Activated CD8-positive, alpha-beta T cell treated with anti-CD3 and anti-CD28 coated beads, Interleukin-2, amount 10 ng/mL, durations not matched to agents 7 days and 5 days (primary cell): Measurements from ENCODE around the gene CCDC9B. TPM values are rescaled to one million over a fixed set of nuclear protein-coding genes. Genes with fewer than 3 reads are reported as not detected.

Experiments
- ATAC-seq: fragments of 150-1000 bp; cut with Tn5 transposase; one replicate; pipeline ENCODE4 v1.10.0; 2021; ENCODE audit warnings: moderate library complexity
- CTCF ChIA-PET: fragments of 350-600 bp; sonication (Branson Sonifier 250); formaldehyde crosslinking; loops from one replicate; lab custom pipeline; 2021; ENCODE audit warnings: antibody characterized with exemption; lab: Charles Lee
- POLR2A ChIA-PET: fragments of 350-600 bp; sonication (Branson Sonifier 250); formaldehyde crosslinking; loops from one replicate; lab custom pipeline; 2021; ENCODE audit warnings: antibody characterized with exemption; lab: Charles Lee
- DNase-seq: peaks from one replicate; pipeline ENCODE4 v3.0.0-alpha.2; 2020
- H3K27ac Mint-ChIP-seq: one replicate; pipeline ENCODE4 v1.8.0; 2021; ENCODE audit warnings: mild to moderate bottlenecking, mixed read lengths
- H3K27me3 Mint-ChIP-seq: one replicate; pipeline ENCODE4 v1.8.0; 2021; ENCODE audit warnings: low read depth, mixed read lengths
- H3K36me3 Mint-ChIP-seq: one replicate; pipeline ENCODE4 v1.8.0; 2021; ENCODE audit warnings: low read depth, mixed read lengths
- H3K4me1 Mint-ChIP-seq: one replicate; pipeline ENCODE4 v1.8.0; 2021; ENCODE audit warnings: low read depth, mixed read lengths
- H3K4me3 Mint-ChIP-seq: one replicate; pipeline ENCODE4 v1.8.0; 2021; ENCODE audit warnings: mild to moderate bottlenecking, mixed read lengths
- H3K9me3 Mint-ChIP-seq: one replicate; pipeline ENCODE4 v1.8.0; 2022; ENCODE audit warnings: mixed read lengths; ENCODE audit not compliant: insufficient read depth
- total RNA-seq, 2 experiments: library from RNA; stranded (reverse); gene quantifications; one replicate each; pipeline ENCODE4 v1.2.3, GENCODE V29; 2021

CCDC9B gene
- total RNA-seq, 2 experiments from 2014 or later = 0.76 to 0.84 TPM

DNA sequence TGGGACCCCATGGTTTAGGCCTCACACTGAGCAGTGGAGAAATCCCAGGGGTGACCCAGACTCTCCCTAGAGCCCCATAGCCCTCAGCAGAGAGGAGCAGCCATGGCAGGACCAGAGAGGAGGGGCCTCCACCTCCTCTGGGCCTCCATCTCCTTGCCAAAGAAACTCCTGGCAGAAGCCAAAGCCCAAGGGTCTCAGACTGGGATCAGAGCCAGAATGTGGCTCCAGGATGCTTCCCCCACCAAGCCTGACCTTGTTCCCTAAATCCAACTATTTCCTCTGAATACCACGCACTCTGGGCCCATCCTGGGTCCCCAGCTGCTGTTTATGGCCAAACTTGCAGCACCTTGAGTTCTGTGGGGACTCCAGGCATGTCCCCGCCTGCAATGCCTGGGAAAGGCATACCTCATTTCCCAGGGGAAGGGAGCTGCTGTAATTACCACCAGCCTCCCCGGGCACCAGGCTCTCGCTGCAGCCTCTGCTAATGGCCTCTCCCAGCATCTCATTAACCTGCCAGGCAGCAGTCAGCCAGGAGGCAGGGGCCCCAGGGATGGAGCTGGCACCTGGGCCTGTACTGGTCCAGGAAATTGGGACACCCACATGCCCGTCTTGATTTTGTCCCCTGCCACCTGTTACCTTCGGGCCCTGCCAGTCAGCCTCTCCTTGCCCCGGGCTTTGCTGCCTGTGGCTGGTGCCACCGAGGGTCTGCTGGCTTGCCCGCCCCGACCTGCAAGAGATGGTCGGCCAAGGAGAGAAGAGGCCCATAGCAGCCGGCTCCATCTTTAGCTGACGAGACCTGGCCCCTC is 4.6 kb downstream of the CCDC9B start:
- POLR2A ChIA-PET = interaction anchor here (1.1 to 3.8 kb wide), 3 partner anchors 10 to 53 kb away, joined by 4 to 13 read pairs (median 5); partner anchors contain the start of genes ANKRD63 and PLCB2
- Mint-ChIP-seq H3K4me3 (no peak overlapping the region), H3K4me1 (peaks cover 33% of the 10 kb centered on the region), H3K27ac (no peak overlapping the region), H3K36me3 (no peaks in the 10 kb centered on the region), H3K9me3 (no peaks in the 10 kb centered on the region), H3K27me3 (no peaks in the 10 kb centered on the region)
- DNase-seq (no peak), ATAC-seq (no peak)
- CTCF ChIA-PET = interaction anchor here (1.0 to 9.3 kb wide), 11 partner anchors 7 to 97 kb away, joined by 3 to 326 read pairs (median 20); partner anchors contain the start of genes ANKRD63, INAFM2, PAK6 and PLCB2

DNA sequence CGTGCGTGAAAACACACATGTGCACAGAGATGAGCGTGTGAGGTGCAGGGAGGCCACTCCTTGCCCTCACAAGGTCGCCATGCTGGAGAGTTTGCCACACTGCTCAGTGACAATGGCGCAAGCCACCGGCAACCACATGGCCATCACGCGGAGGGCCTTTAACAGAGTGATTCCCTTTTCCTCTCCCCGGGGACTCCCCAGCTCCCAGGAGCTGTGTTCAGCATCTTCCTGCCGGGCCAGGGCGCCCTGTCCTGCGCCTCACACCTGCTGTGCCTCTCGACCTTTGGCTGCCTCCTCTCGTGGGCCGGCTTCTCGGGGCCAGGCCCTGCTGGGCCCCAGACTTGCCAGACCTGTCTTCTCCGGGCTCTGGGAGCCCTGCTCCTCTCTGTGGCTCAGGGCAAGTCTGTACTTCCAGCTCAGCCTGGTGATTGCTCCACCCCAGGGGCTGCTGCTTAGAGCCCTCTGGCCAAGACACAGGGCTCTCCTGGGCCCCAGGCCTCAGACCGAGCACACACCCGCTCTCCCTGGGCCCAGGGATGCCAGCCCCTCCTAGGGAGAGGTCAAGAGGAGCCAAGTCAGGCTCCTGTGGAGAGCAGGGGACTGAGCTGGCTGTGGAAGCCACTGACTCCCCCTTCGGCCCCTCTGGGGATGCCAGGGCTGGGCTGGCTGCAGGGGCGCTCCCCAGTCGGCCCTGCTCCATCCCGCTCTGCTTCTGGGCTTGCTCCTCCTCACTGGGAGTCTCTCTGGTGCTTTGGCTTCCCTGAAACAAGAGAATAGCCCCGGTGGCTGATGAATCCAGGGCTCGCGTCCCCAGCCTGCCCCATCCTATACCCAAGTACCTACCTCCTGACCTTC is 5.6 kb downstream of the CCDC9B start:
- CTCF ChIA-PET = interaction anchor here (1.0 to 9.3 kb wide), 8 partner anchors 8 to 61 kb away, joined by 3 to 326 read pairs (median 4); partner anchors contain the start of genes DISP2, INAFM2 and PLCB2
- H3K9me3 Mint-ChIP-seq = no peaks in the 10 kb centered on the region
- POLR2A ChIA-PET = interaction anchor here (0.6 to 3.8 kb wide), 2 partner anchors 28 to 716 kb away, joined by 4 to 13 read pairs; partner anchors contain the start of gene PLCB2
- no peaks in the 10 kb centered on the region for H3K36me3 Mint-ChIP-seq
- H3K27ac Mint-ChIP-seq = no peak overlapping the region
- no peak for ATAC-seq
- no peaks in the 10 kb centered on the region for H3K27me3 Mint-ChIP-seq
- H3K4me1 Mint-ChIP-seq = peaks cover 33% of the 10 kb centered on the region
- DNase-seq = no peak
- no peak overlapping the region for H3K4me3 Mint-ChIP-seq

DNA sequence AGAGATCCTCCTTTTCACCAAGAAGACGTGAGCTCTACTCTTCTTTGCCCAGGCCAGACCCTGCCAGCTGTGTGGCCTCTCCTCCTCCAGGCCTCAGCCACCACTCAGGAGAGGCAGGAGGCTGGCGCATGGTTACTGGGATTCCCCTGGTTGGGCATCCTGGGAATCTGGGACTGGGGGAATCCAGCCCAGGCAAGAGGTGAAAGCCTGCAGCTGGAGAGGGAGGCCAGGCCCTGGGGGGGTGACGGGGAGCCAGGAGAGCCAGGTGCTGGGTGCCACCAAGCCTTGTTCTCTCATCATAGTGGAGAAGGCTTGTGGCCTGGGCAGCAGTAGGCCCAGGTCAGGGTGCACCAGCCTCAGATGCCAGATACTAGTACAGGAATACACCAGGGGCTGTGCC is 6.2 kb downstream of the CCDC9B start:
- H3K27me3 Mint-ChIP-seq = no peaks in the 10 kb centered on the region
- H3K4me1 Mint-ChIP-seq = peaks cover 33% of the 10 kb centered on the region
- no peak for DNase-seq
- H3K36me3 Mint-ChIP-seq = no peaks in the 10 kb centered on the region
- H3K4me3 Mint-ChIP-seq = no peak overlapping the region
- CTCF ChIA-PET = interaction anchor here (1.0 to 9.3 kb wide), 8 partner anchors 8 to 61 kb away, joined by 3 to 326 read pairs (median 4); partner anchors contain the start of genes DISP2, INAFM2 and PLCB2
- no peak for ATAC-seq
- no peaks in the 10 kb centered on the region for H3K9me3 Mint-ChIP-seq
- peak overlapping the region; percentile 71 for H3K27ac Mint-ChIP-seq
- POLR2A ChIA-PET = interaction anchor here (0.6 to 3.8 kb wide), 2 partner anchors 27 to 717 kb away, joined by 4 to 13 read pairs; partner anchors contain the start of gene PLCB2

DNA sequence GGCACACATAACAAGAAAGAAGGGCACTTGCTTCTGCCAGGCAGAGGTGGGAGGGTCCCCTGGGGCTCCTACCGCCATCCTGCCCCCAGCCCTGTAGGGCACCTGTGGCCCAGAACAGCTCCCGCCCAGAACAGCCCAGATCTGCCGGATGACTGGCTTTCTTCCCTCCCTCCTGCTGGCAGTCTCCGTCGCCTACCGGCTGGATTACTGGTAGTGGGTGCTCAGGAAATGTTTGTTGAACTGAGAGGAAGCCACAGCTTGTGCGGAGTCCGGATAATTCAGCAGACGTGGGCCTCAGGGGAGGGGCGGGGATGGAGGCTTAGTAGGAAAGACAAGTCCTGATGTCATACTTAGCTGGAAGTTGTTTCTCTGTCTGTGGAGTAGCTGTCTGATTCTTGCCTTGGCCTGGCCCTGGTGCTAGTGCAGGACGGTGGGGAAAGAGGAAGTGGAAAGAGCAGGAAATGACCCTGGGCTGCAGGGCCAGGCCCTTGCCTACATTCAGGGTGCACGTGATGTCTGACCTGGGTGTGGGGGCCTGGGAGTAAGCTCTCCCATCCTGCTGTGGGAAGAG is 6.7 kb downstream of the CCDC9B start:
- ChIA-PET CTCF (interaction anchor here (1.0 to 9.3 kb wide), 7 partner anchors 9 to 59 kb away, joined by 3 to 326 read pairs (median 6); partner anchors contain the start of genes DISP2, INAFM2 and PLCB2), POLR2A (interaction anchor here (0.6 to 3.8 kb wide), 2 partner anchors 27 to 717 kb away, joined by 4 to 13 read pairs; partner anchors contain the start of gene PLCB2)
- no peaks in the 10 kb centered on the region for H3K36me3 Mint-ChIP-seq
- H3K4me3 Mint-ChIP-seq = no peak overlapping the region
- ATAC-seq (peak; percentile 32), DNase-seq (peak; percentile 35)
- no peaks in the 10 kb centered on the region for H3K27me3 Mint-ChIP-seq
- peaks cover 33% of the 10 kb centered on the region for H3K4me1 Mint-ChIP-seq
- no peaks in the 10 kb centered on the region for H3K9me3 Mint-ChIP-seq
- H3K27ac Mint-ChIP-seq = peak overlapping the region; percentile 71

DNA sequence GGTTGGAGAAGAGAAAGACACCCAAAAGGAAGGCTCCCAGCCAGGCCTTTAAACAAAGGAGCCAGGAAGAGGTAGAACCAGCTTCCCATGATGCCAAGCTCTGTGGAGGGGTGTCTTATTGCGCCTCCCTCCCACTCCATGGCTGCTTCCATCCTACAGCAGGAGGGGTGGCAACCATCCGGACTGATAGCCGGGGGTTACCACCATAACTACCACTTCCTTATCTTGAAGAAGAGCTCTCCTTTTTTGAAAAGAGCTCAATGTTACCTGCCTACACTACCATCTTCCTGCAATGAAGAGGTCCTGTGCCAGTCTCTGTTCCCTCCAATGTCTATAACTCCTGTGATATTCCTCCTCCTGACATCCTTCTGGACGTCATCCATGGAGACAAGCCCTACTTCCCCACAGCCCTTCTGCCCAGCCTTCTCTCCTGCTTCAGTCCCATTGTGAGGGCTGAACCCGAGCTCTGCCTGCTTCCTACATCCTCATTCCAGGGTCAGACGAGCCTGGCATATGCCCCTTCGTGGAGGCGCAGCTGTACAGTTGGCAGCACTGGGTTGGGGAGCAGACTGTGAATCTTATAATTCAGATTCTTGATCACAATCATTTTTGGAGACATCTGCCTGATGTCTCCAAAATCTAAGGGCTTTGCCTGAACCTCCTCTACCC is 8.5 kb downstream of the CCDC9B start:
- Mint-ChIP-seq H3K4me3 (no peak overlapping the region), H3K27me3 (no peaks in the 10 kb centered on the region), H3K36me3 (no peaks in the 10 kb centered on the region), H3K27ac (no peak overlapping the region), H3K9me3 (no peaks in the 10 kb centered on the region), H3K4me1 (peaks cover 32% of the 10 kb centered on the region)
- no peak for ATAC-seq
- POLR2A ChIA-PET = interaction anchor here (0.5 to 1.0 kb wide), 2 partner anchors 9 to 25 kb away, joined by 3 read pairs; partner anchors contain the start of gene PLCB2
- no peak for DNase-seq
- CTCF ChIA-PET = interaction anchor here (0.6 to 2.9 kb wide), 9 partner anchors 11 to 286 kb away, joined by 3 to 24 read pairs (median 5); partner anchors contain the start of genes INAFM2 and PLCB2

DNA sequence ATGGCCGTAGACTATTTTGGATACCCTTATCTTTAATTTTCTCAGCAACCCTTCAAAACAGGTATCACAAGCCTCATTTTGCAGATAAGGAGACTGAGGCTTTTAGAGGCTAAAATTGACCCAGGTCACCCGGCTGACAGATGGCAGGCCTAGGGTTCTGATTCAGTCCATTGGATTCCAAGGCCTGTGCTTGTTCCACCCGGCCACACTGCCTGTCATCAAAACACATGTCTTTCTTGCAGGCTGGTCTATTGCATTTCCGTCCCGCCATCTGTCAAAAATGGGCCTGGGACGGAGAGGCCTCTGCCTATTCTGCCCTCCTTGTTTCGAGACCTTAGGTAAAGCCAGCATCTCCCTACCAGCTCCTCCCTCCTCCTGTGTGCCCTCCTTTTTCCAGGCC is 9.1 kb downstream of the CCDC9B start:
- ATAC-seq (no peak), DNase-seq (no peak)
- H3K9me3 Mint-ChIP-seq = no peaks in the 10 kb centered on the region
- no peaks in the 10 kb centered on the region for H3K27me3 Mint-ChIP-seq
- H3K27ac Mint-ChIP-seq = no peak overlapping the region
- ChIA-PET POLR2A (interaction anchor here (0.5 to 1.0 kb wide), 2 partner anchors 9 to 24 kb away, joined by 3 read pairs; partner anchors contain the start of gene PLCB2), CTCF (interaction anchor here (1.0 to 2.9 kb wide), 7 partner anchors 10 to 114 kb away, joined by 3 to 24 read pairs (median 8); partner anchors contain the start of genes INAFM2 and PLCB2)
- H3K4me1 Mint-ChIP-seq = peaks cover 32% of the 10 kb centered on the region
- peaks cover under 1% of the 10 kb centered on the region for H3K36me3 Mint-ChIP-seq
- no peak overlapping the region for H3K4me3 Mint-ChIP-seq

DNA sequence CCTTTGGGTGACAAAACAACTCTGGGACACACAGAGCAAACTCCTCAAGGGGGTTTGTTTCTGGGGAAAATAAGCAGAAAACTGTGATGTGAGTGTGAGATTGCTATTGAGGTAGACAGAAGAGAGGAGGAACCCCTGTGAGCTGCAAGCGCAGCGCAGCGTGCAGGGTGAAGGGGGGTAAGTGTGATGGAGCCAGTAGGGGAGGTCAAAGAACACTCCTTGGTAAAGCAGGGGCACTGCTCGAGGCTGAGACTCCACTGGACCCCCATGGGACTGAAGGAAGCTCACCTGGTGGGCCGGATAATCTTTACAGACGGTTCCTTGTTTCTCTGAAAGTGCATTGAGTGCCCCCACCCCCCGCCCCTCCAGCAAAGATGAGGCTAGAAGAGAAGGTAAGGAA is 9.7 kb downstream of the CCDC9B start:
- POLR2A ChIA-PET = no interaction called here
- Mint-ChIP-seq H3K36me3 (peaks cover 2% of the 10 kb centered on the region), H3K27ac (no peak overlapping the region), H3K9me3 (no peaks in the 10 kb centered on the region), H3K27me3 (no peaks in the 10 kb centered on the region), H3K4me3 (no peak overlapping the region), H3K4me1 (peaks cover 32% of the 10 kb centered on the region)
- ATAC-seq = no peak
- DNase-seq = no peak
- CTCF ChIA-PET = interaction anchor here (1.7 to 2.9 kb wide), 4 partner anchors 10 to 52 kb away, joined by 8 to 24 read pairs (median 14); partner anchors contain the start of genes INAFM2 and PLCB2

DNA sequence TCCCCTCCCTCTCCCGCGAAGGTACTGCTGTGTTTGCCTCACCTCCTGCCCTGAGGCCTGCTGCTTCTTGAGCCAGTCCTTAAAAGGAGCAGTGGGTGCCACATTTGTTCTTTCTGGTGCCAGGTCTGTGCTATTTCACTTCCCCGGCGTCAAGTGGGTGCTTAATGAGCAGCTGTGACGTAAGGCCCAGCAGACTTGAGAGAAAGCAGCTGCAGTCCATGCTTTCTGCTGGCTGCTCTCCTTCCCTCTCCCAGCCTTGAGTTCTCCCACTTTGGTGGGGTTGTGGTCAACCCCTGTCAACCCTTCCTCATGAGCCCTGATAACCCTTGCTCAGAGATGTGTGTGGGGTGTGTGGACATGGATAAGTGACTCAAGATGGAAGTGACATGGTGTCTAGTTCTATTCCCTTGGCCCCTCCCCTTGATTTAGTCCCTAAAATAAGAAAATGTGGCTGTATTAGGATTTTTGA is 10.3 kb downstream of the CCDC9B start:
- Mint-ChIP-seq H3K27me3 (no peaks in the 10 kb centered on the region), H3K4me1 (peaks cover 33% of the 10 kb centered on the region), H3K27ac (no peak overlapping the region), H3K36me3 (peaks cover 2% of the 10 kb centered on the region), H3K9me3 (no peaks in the 10 kb centered on the region), H3K4me3 (no peak overlapping the region)
- CTCF ChIA-PET = interaction anchor here (1.1 to 6.5 kb wide), 5 partner anchors 8 to 57 kb away, joined by 3 to 129 read pairs (median 9); partner anchors contain the start of genes CCDC9B and PLCB2
- no peak for ATAC-seq
- no peak for DNase-seq
- POLR2A ChIA-PET = no interaction called here

DNA sequence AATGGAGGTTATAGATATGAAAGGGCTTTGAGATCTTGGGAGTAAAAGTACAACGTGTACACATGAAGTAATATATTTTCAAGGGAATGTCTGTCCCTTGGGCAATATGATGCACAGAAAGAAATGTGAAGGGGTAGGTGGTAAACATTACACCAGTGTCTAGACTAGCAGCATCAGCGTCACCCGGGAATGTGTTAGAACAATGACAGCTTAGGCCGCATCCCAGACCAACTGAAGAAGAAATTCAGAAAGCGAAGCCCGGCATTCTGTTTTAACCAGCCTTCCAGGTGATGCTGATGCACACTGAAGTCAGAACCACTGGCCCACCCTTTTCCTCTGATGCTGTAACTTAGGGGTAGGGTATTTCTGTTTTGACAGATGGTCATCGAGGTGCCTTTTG is 10.9 kb downstream of the CCDC9B start:
- no peak overlapping the region for H3K4me3 Mint-ChIP-seq
- no peaks in the 10 kb centered on the region for H3K9me3 Mint-ChIP-seq
- no peak for DNase-seq
- ATAC-seq = no peak
- peaks cover 7% of the 10 kb centered on the region for H3K36me3 Mint-ChIP-seq
- CTCF ChIA-PET = interaction anchor here (1.1 to 6.5 kb wide), 4 partner anchors 9 to 56 kb away, joined by 3 to 129 read pairs (median 6); partner anchors contain the start of genes CCDC9B and PLCB2
- H3K4me1 Mint-ChIP-seq = peaks cover 37% of the 10 kb centered on the region
- H3K27me3 Mint-ChIP-seq = peaks cover 3% of the 10 kb centered on the region
- H3K27ac Mint-ChIP-seq = no peak overlapping the region
- POLR2A ChIA-PET = no interaction called here

DNA sequence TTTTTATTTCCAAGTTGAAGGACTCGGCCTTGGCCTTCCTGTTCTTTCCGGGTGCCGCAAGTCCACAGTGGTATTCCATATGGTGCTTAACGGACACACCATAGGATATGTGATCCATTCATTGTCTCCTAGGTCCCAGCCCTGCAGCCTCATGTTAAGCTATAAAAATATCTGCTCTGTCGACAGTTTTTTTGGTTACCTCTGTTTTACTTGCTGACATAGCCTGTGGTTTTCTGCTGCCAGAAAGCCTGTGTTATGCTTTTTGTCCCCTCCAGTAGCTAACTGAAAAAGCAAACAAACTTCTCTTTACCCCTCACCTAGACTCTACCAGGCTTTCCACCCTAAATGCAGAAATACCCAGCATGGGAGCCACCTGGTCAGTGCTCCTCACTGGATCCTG is 12.0 kb downstream of the CCDC9B start:
- ATAC-seq = no peak
- no peak for DNase-seq
- ChIA-PET POLR2A (interaction anchor here (0.7 to 1.5 kb wide), 2 partner anchors 21 to 29 kb away, joined by 3 to 5 read pairs; partner anchors contain the start of gene PLCB2), CTCF (interaction anchor here (0.9 to 6.5 kb wide), 9 partner anchors 8 to 94 kb away, joined by 3 to 129 read pairs (median 9); partner anchors contain the start of genes CCDC9B and PLCB2)
- peaks cover 28% of the 10 kb centered on the region for H3K4me1 Mint-ChIP-seq
- no peak overlapping the region for H3K4me3 Mint-ChIP-seq
- peaks cover 3% of the 10 kb centered on the region for H3K27me3 Mint-ChIP-seq
- no peak overlapping the region for H3K27ac Mint-ChIP-seq
- H3K9me3 Mint-ChIP-seq = no peaks in the 10 kb centered on the region
- H3K36me3 Mint-ChIP-seq = peaks cover 7% of the 10 kb centered on the region
